ENCODE data around the gene DYTN.

- TF ChIP-seq EZH2 (IDR thresholded peaks at IDR 0.05; ENCODE audit: insufficient read depth, poor library complexity, severe bottlenecking) = no peak
- TF ChIP-seq EZH2phosphoT487 (IDR thresholded peaks at IDR 0.05; ENCODE audit: insufficient read depth, low read depth) = no peak
Observed at GRCh38 chr2:206631340-206631739, 86.9 kb downstream of the DYTN start.
